Thyroid gland (tissue), 4 donors: ENCODE data around the gene ADAMTS9. TPM values are rescaled to one million over a fixed set of nuclear protein-coding genes. Genes with fewer than 3 reads are reported as not detected.

ENCODE experiments used
- DNase-seq, 2 donors: peaks; one replicate each; pipeline ENCODE4 v3.0.0-alpha.2; 2019
- H3K27ac ChIP-seq, 3 donors: fragments of 200-600 bp; sonication (generic); 1 replicate in 2 of 3; 2 replicates in 1 of 3; pipeline ENCODE4 v1.5.1; 2016 to 2019; ENCODE audit warnings: mild to moderate bottlenecking in 1 of 3, moderate library complexity in 1 of 3
- H3K27me3 ChIP-seq: fragments of 200-600 bp; sonication (generic); one replicate; pipeline ENCODE4 v1.5.1; 2019
- H3K36me3 ChIP-seq, 2 donors: fragments of 200-600 bp; sonication (generic); one replicate each; pipeline ENCODE4 v1.5.1; 2016 to 2019
- H3K4me1 ChIP-seq, 2 donors: fragments of 200-600 bp; sonication (generic); one replicate each; pipeline ENCODE4 v1.5.1; 2017 to 2019
- H3K4me3 ChIP-seq, 3 donors: fragments of 200-600 bp; sonication (generic); replicated peaks in 1 of 3; 1 replicate in 2 of 3; 2 replicates in 1 of 3; pipeline ENCODE4 v1.5.1; 2016; ENCODE audit warnings: mild to moderate bottlenecking in 1 of 3
- H3K9me3 ChIP-seq: fragments of 200-600 bp; sonication (generic); one replicate; pipeline ENCODE4 v1.5.1; 2017
- POLR2A ChIP-seq, 2 donors: fragments of 450-650 bp; IDR thresholded peaks; one replicate each; pipeline ENCODE4 v1.6.1; 2017; ENCODE audit warnings: antibody characterized with exemption in 2 of 2, mild to moderate bottlenecking in 2 of 2, moderate library complexity in 1 of 2
- WGBS, 2 donors: methylation state at CpG; one replicate each; pipeline ENCODE4 v1.1.5; 2017; 5-methylcytosine and 5-hydroxymethylcytosine counted together
- intact Hi-C: fragments of 100-400 bp; cut with DNase I; formaldehyde crosslinking; loops from one replicate; pipeline ENCODE4 v1.15.1; 2023
- total RNA-seq, 4 donors: library from RNA; depleted of rRNA; stranded (reverse); fragments of >200 nt; gene quantifications; one replicate each; pipeline ENCODE4 v1.2.3, GENCODE V29; 2016
- TF ChIP-seq, protein P1 (sequence below), 6 experiments: fragments of 200-600 bp in 3 of 6; fragments of 450-650 bp in 3 of 6; sonication (generic) in 3 of 6; IDR thresholded peaks; one replicate each; pipeline ENCODE4 v1.5.1; 2016 to 2019; ENCODE audit warnings: antibody characterized with exemption in 6 of 6, mild to moderate bottlenecking in 2 of 6, inconsistent platforms in 1 of 6, moderate library complexity in 1 of 6

The ADAMTS9 gene
- total RNA-seq, 4 donors from 2014 or later, result 20.2 to 142 (median 74.9) TPM

GRCh38 chr3:64578797-64579196, 109.0 kb downstream of the ADAMTS9 start:
- intact Hi-C loops, result no loop called here
- H3K27ac ChIP-seq, result no peak overlapping the region
- TF ChIP-seq, protein P1, sequence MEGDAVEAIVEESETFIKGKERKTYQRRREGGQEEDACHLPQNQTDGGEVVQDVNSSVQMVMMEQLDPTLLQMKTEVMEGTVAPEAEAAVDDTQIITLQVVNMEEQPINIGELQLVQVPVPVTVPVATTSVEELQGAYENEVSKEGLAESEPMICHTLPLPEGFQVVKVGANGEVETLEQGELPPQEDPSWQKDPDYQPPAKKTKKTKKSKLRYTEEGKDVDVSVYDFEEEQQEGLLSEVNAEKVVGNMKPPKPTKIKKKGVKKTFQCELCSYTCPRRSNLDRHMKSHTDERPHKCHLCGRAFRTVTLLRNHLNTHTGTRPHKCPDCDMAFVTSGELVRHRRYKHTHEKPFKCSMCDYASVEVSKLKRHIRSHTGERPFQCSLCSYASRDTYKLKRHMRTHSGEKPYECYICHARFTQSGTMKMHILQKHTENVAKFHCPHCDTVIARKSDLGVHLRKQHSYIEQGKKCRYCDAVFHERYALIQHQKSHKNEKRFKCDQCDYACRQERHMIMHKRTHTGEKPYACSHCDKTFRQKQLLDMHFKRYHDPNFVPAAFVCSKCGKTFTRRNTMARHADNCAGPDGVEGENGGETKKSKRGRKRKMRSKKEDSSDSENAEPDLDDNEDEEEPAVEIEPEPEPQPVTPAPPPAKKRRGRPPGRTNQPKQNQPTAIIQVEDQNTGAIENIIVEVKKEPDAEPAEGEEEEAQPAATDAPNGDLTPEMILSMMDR (IDR thresholded peaks at IDR 0.05), result no peak
- no peak for TF ChIP-seq POLR2A (IDR thresholded peaks at IDR 0.05)
- no peaks in the 10 kb centered on the region for H3K4me1 ChIP-seq
- DNase-seq, result no peak
- no peaks in the 10 kb centered on the region for H3K9me3 ChIP-seq
- H3K4me3 ChIP-seq, result no peak overlapping the region
- no peaks in the 10 kb centered on the region for H3K27me3 ChIP-seq
- WGBS, 2 donors, result 83 to 94% methylated on average over 3 of the region's 3 CpGs
- no peaks in the 10 kb centered on the region for H3K36me3 ChIP-seq

GRCh38 chr3:64578062-64578770, 109.6 kb downstream of the ADAMTS9 start:
- 87 to 89% methylated on average over 7 of the region's 7 CpGs for WGBS, 2 donors

DNA sequence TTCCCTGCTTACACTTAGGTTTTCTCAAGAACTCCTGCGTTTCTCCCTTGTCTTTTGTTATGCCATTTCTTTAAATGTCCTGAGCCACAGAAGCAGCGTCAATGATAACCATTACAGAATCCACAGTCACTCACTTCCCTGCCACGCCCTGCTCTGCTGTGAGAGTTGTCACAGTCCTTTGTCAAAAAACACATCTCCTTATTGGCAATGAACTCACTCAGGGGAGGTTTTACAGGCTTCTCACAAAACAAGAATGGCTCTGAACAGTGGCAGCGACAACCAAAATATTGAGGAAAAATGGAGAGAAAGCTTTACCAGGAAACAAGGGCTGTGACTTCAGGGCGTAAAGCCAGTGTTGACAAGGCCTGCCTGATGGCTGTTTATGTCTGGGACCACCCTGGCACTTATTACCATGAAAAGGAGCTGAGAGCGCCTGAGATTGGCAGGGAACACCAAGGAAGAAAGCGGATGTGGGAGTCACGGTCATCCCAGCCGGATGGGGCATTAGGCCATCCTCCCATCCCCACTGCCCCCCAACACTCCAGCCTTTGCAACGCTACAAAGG, 111.5 kb downstream of the ADAMTS9 start:
- H3K27me3 ChIP-seq, result no peaks in the 10 kb centered on the region
- DNase-seq, result no peak
- WGBS, 2 donors, result 94 to 95% methylated on average over 10 of the region's 10 CpGs
- no peak overlapping the region for H3K4me3 ChIP-seq
- no peak overlapping the region for H3K27ac ChIP-seq
- no peaks in the 10 kb centered on the region for H3K4me1 ChIP-seq
- no peaks in the 10 kb centered on the region for H3K36me3 ChIP-seq
- no peaks in the 10 kb centered on the region for H3K9me3 ChIP-seq
- TF ChIP-seq, protein P1 (IDR thresholded peaks at IDR 0.05), result no peak
- no peak for TF ChIP-seq POLR2A (IDR thresholded peaks at IDR 0.05)
- intact Hi-C loops, result no loop called here

More at GRCh38 chr3:64578062-64578770, 109.6 kb downstream of the ADAMTS9 start:
- no peak for DNase-seq
- H3K9me3 ChIP-seq, result no peaks in the 10 kb centered on the region
- no peak for TF ChIP-seq POLR2A (IDR thresholded peaks at IDR 0.05)
- TF ChIP-seq, protein P1 (IDR thresholded peaks at IDR 0.05), result no peak
- no peaks in the 10 kb centered on the region for H3K4me1 ChIP-seq
- intact Hi-C loops, result no loop called here
- H3K27me3 ChIP-seq, result no peaks in the 10 kb centered on the region
- no peak overlapping the region for H3K27ac ChIP-seq
- H3K36me3 ChIP-seq, result no peaks in the 10 kb centered on the region
- H3K4me3 ChIP-seq, result no peak overlapping the region

GRCh38 chr3:64575211-64575844, 112.5 kb downstream of the ADAMTS9 start:
- Histone ChIP-seq H3K4me3 (no peak overlapping the region), H3K4me1 (no peaks in the 10 kb centered on the region), H3K9me3 (no peaks in the 10 kb centered on the region), H3K27ac (no peak overlapping the region), H3K36me3 (no peaks in the 10 kb centered on the region), H3K27me3 (no peaks in the 10 kb centered on the region)
- intact Hi-C loops, result no loop called here
- no peak for DNase-seq
- WGBS, 2 donors, result 94 to 100% methylated on average over 2 of the region's 2 CpGs
- TF ChIP-seq POLR2A (IDR thresholded peaks at IDR 0.05), result no peak
- TF ChIP-seq, protein P1 (IDR thresholded peaks at IDR 0.05), result peak in 4 of 6 experiments; percentile 11 to 48 (median 32)

GRCh38 chr3:64574194-64574593, 113.6 kb downstream of the ADAMTS9 start:
- TF ChIP-seq, protein P1 (IDR thresholded peaks at IDR 0.05), result no peak
- TF ChIP-seq POLR2A (IDR thresholded peaks at IDR 0.05), result no peak
- no peaks in the 10 kb centered on the region for H3K36me3 ChIP-seq
- no peak for DNase-seq
- H3K27me3 ChIP-seq, result no peaks in the 10 kb centered on the region
- intact Hi-C loops, result no loop called here
- H3K4me1 ChIP-seq, result no peaks in the 10 kb centered on the region
- H3K27ac ChIP-seq, result no peak overlapping the region
- 97% methylated on average over 2 of the region's 2 CpGs for WGBS, 2 donors
- H3K4me3 ChIP-seq, result no peak overlapping the region
- H3K9me3 ChIP-seq, result no peaks in the 10 kb centered on the region
